Gastrocnemius medialis (tissue), 4 donors: ENCODE results near the gene GLCCI1. TPM values are rescaled to one million over a fixed set of nuclear protein-coding genes. Genes with fewer than 3 reads are reported as not detected.

Source experiments
- ATAC-seq, 2 donors: fragments of 150-250 bp; one replicate each; pipeline ENCODE4 v1.9.1; 2016
- DNase-seq, 2 donors: peaks; one replicate each; pipeline ENCODE4 v3.0.0-alpha.2; 2019
- H3K27ac ChIP-seq, 4 donors: fragments of 200-600 bp; sonication (generic); 1 replicate in 1 of 4; 2 replicates in 3 of 4; pipeline ENCODE4 v1.5.1; 2016 to 2018; ENCODE audit warnings: mild to moderate bottlenecking in 2 of 4, moderate library complexity in 1 of 4
- H3K27me3 ChIP-seq, 3 donors: fragments of 200-600 bp; sonication (generic) in 2 of 3; 1 replicate in 1 of 3; 2 replicates in 2 of 3; pipeline versions ENCODE4 v1.5.1 to v1.6.0; 2016 to 2019; ENCODE audit warnings: mild to moderate bottlenecking in 1 of 3, moderate library complexity in 1 of 3
- H3K36me3 ChIP-seq, 2 donors: fragments of 200-600 bp; sonication (generic) in 1 of 2; one replicate each; pipeline ENCODE4 v1.5.1; 2017 to 2018
- H3K4me1 ChIP-seq, 2 donors: fragments of 200-600 bp; sonication (generic) in 1 of 2; one replicate each; pipeline ENCODE4 v1.5.1; 2016 to 2017; ENCODE audit warnings: mild to moderate bottlenecking in 2 of 2
- H3K4me3 ChIP-seq, 4 donors: fragments of 200-600 bp; sonication (generic) in 3 of 4; 1 replicate in 1 of 4; 2 replicates in 3 of 4; pipeline ENCODE4 v1.5.1; 2016 to 2019; ENCODE audit warnings: mild to moderate bottlenecking in 2 of 4
- H3K9me3 ChIP-seq, 3 donors: fragments of 200-600 bp; sonication (generic) in 2 of 3; 1 replicate in 1 of 3; 2 replicates in 2 of 3; pipeline ENCODE4 v1.5.1; 2016 to 2019
- CTCF ChIP-seq, 5 experiments: fragments of 450-650 bp in 3 of 5; fragments of 200-600 bp in 2 of 5; sonication (generic) in 2 of 5; IDR thresholded peaks in 4 of 5; conservative IDR thresholded peaks in 1 of 5; 1 replicate in 4 of 5; 2 replicates in 1 of 5; pipeline ENCODE4 v1.5.1; 2016 to 2019; ENCODE audit warnings: antibody characterized with exemption in 5 of 5, mild to moderate bottlenecking in 3 of 5, moderate library complexity in 3 of 5
- POLR2A ChIP-seq, 2 donors: fragments of 450-650 bp; IDR thresholded peaks; one replicate each; pipeline ENCODE4 v1.6.1; 2017; ENCODE audit warnings: antibody characterized with exemption in 2 of 2, mild to moderate bottlenecking in 2 of 2, moderate library complexity in 2 of 2
- in situ Hi-C, 4 donors: fragments of 200-750 bp; cut with MboI; loops; one replicate each; pipeline versions ENCODE4 v1.15.0 to v1.8.0; 2017; ENCODE audit warnings: low sequenced_read_pairs in 4 of 4
- intact Hi-C: fragments of 100-400 bp; cut with DNase I; formaldehyde crosslinking; loops from one replicate; pipeline ENCODE4 v1.15.1; 2023; ENCODE audit warnings: low total_unique reads
- total RNA-seq, 4 donors: library from RNA; depleted of rRNA; stranded (reverse); fragments of >200 nt; gene quantifications; one replicate each; pipeline versions ENCODE4 v1.1.0 to v1.2.3, GENCODE V29; 2016

Gene GLCCI1
- total RNA-seq, 4 donors from 2014 or later = 1.2 to 6.1 (median 2.6) TPM

DNA sequence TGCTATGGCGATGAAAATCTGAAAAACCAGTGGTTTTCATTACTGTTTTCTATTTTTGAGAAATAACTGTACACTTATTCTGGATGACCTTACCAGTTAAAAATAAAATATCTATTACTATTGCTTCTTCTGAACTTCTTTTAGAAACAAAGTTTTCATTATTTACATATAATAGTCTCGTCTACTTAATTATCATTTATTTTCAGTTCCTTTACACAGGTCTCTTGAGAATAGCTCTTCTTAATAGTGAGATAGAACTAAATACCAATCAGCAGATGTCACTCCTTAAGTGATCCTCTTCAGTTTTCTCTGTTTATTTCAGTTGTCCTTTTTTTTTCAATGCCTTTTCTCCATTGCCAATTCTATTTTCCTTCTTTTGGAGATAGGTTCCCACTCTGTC lies 4.3 kb upstream of the GLCCI1 start:
- intact Hi-C loops = loop anchor here (10.0 kb wide), 1 partner anchor 399 kb away; the partner anchor contains the start of gene MIOS
- no peak for ATAC-seq

DNA sequence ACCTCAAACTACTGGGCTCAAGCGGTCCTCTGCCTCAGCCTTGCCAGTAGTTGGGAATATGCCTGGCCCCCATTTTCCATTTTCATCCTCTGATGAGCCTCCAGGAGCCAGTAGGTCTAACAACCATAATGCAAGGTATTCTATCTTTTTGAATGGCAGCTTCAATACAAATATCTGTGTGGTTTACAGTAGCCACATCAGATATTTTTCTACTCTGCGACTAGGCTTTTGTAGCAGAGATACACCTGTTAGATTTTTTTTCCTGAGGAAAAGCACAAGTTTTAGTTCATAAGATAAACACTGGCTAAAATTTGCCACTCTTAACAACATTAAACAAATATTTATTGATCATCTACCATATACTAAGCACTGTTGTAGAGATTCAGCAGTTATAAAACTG lies 3.9 kb upstream of the GLCCI1 start:
- Histone ChIP-seq H3K4me1 (peaks cover 0 to 6% of the 10 kb centered on the region in 2 donors), H3K4me3 (no peak overlapping the region), H3K9me3 (no peaks in the 10 kb centered on the region), H3K27ac (no peak overlapping the region), H3K36me3 (no peaks in the 10 kb centered on the region), H3K27me3 (no peaks in the 10 kb centered on the region)
- TF ChIP-seq CTCF (IDR thresholded peaks at IDR 0.05 in 4 of 5, conservative IDR thresholded peaks at IDR 0.05 in 1 of 5) (no peak), POLR2A (IDR thresholded peaks at IDR 0.05) (no peak)
- intact Hi-C loops (loop anchor here (5.0 to 10.0 kb wide), 5 partner anchors 107 to 400 kb away; partner anchors contain the start of genes MIOS and UMAD1), in situ Hi-C loops (loop anchor here in 2 of 4 donors (25.0 kb wide), 2 partner anchors 277 to 327 kb away; partner anchors contain the start of gene UMAD1 (in 1 of the 2))
- DNase-seq = no peak
- ATAC-seq = no peak

More for the DNA sequence above, 4.3 kb upstream of the GLCCI1 start:
- Histone ChIP-seq H3K27me3 (no peaks in the 10 kb centered on the region), H3K4me1 (peaks cover 0 to 6% of the 10 kb centered on the region in 2 donors), H3K4me3 (no peak overlapping the region), H3K9me3 (no peaks in the 10 kb centered on the region), H3K27ac (no peak overlapping the region), H3K36me3 (no peaks in the 10 kb centered on the region)
- TF ChIP-seq CTCF (IDR thresholded peaks at IDR 0.05 in 4 of 5, conservative IDR thresholded peaks at IDR 0.05 in 1 of 5) = no peak
- no peak for DNase-seq
- in situ Hi-C loops = loop anchor here in 2 of 4 donors (25.0 kb wide), 2 partner anchors 277 to 327 kb away; partner anchors contain the start of gene UMAD1 (in 1 of the 2)

GRCh38 chr7:7965301-7965700 lies 3.3 kb upstream of the GLCCI1 start:
- in situ Hi-C loops = loop anchor here in 2 of 4 donors (25.0 kb wide), 2 partner anchors 278 to 328 kb away; partner anchors contain the start of gene UMAD1 (in 1 of the 2)
- Histone ChIP-seq H3K27ac (no peak overlapping the region), H3K36me3 (no peaks in the 10 kb centered on the region), H3K27me3 (no peaks in the 10 kb centered on the region), H3K9me3 (no peaks in the 10 kb centered on the region), H3K4me3 (no peak overlapping the region), H3K4me1 (peaks cover 0 to 6% of the 10 kb centered on the region in 2 donors)
- DNase-seq (no peak), ATAC-seq (no peak)
- no peak for TF ChIP-seq POLR2A (IDR thresholded peaks at IDR 0.05)
- no peak for TF ChIP-seq CTCF (IDR thresholded peaks at IDR 0.05 in 4 of 5, conservative IDR thresholded peaks at IDR 0.05 in 1 of 5)
- intact Hi-C loops = loop anchor here (5.0 to 10.0 kb wide), 5 partner anchors 108 to 400 kb away; partner anchors contain the start of genes MIOS and UMAD1

DNA sequence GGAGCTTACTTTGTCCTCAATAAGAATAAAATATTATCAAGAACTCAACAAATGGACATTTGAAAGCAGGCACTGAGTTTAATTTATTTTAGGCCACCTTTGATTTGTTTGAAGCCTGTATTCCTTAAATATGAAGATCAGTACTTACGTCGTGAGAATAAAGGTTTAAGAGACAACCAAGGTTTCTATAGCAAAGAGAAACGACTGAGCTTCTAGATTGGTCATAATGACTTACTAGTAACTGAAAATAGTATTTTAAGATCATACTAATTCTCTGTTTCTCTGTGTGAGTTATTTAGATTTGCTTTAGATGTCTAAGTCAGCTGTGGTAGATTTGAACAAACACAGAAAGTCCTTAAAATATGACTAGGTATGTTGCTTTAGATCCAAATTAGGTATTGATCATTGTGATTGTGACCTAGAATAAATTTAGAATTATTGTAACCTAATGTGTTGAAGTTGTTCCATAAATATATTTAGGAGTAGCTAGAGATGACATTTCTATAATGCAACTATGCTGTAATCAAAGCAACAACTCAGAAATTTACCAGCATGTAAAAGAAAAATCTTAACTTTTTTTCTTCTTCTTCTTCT lies 2.4 kb upstream of the GLCCI1 start:
- no peaks in the 10 kb centered on the region for H3K27me3 ChIP-seq
- in situ Hi-C loops (loop anchor here in 2 of 4 donors (25.0 kb wide), 2 partner anchors 279 to 329 kb away; partner anchors contain the start of gene UMAD1 (in 1 of the 2)), intact Hi-C loops (loop anchor here (5.0 to 10.0 kb wide), 5 partner anchors 109 to 401 kb away; partner anchors contain the start of genes MIOS and UMAD1)
- no peak overlapping the region for H3K27ac ChIP-seq
- TF ChIP-seq POLR2A (IDR thresholded peaks at IDR 0.05) (no peak), CTCF (IDR thresholded peaks at IDR 0.05 in 4 of 5, conservative IDR thresholded peaks at IDR 0.05 in 1 of 5) (no peak)
- no peaks in the 10 kb centered on the region for H3K9me3 ChIP-seq
- no peak for DNase-seq
- no peaks in the 10 kb centered on the region for H3K36me3 ChIP-seq
- peaks cover 9 to 10% of the 10 kb centered on the region in 2 donors for H3K4me1 ChIP-seq
- H3K4me3 ChIP-seq = no peak overlapping the region
- ATAC-seq = no peak
